Mesenchymal stem cell (in vitro differentiated cells and primary cell): ENCODE measurements around the gene CELSR2.
"Not testable (repeated sequence)": the region's sequence is repeated elsewhere in the genome, so short reads cannot be mapped to it uniquely, and the experiment has no call there.

Experiments
- DNase-seq: peaks from one replicate; pipeline ENCODE4 v3.0.0-alpha.2; 2013
- H2AFZ ChIP-seq: one replicate; pipeline ENCODE4 v1.6.1; 2013; ENCODE audit warnings: low read depth, mild to moderate bottlenecking, control low read depth, inconsistent platforms, low read length, moderate library complexity
- H2AK5ac ChIP-seq: 2 replicates; pipeline ENCODE4 v1.6.1; 2013; ENCODE audit warnings: low read length, moderate library complexity, mild to moderate bottlenecking, inconsistent platforms; ENCODE audit not compliant: severe bottlenecking
- H2BK120ac ChIP-seq: one replicate; pipeline ENCODE4 v1.6.1; 2013; ENCODE audit warnings: low read depth, mild to moderate bottlenecking, inconsistent platforms, low read length, moderate library complexity
- H2BK12ac ChIP-seq, 2 experiments: one replicate each; pipeline ENCODE4 v1.6.1; 2013; ENCODE audit warnings: inconsistent platforms in 2 of 2, low read length in 2 of 2, mild to moderate bottlenecking in 2 of 2, moderate library complexity in 2 of 2, control low read depth in 1 of 2
- H2BK15ac ChIP-seq: one replicate; pipeline ENCODE4 v1.6.1; 2013; ENCODE audit warnings: mild to moderate bottlenecking, low read depth, inconsistent platforms; ENCODE audit not compliant: poor library complexity, severe bottlenecking
- H2BK5ac ChIP-seq: 2 replicates; pipeline ENCODE4 v1.6.1; 2013; ENCODE audit warnings: low read depth, mild to moderate bottlenecking, low read length, control low read depth, inconsistent platforms; ENCODE audit not compliant: poor library complexity, severe bottlenecking
- H3K14ac ChIP-seq, 2 experiments: one replicate each; pipeline ENCODE4 v1.6.1; 2013; ENCODE audit warnings: inconsistent platforms in 2 of 2, low read length in 2 of 2, control low read depth in 1 of 2, mild to moderate bottlenecking in 1 of 2, moderate library complexity in 1 of 2
- H3K18ac ChIP-seq, 2 experiments: one replicate each; pipeline ENCODE4 v1.6.1; 2013; ENCODE audit warnings: inconsistent platforms in 2 of 2, low read length in 2 of 2, control low read depth in 1 of 2, low read depth in 1 of 2, mild to moderate bottlenecking in 1 of 2
- H3K23ac ChIP-seq, 2 experiments: one replicate each; pipeline ENCODE4 v1.6.1; 2013; ENCODE audit warnings: inconsistent platforms in 2 of 2, low read length in 2 of 2, mild to moderate bottlenecking in 2 of 2, moderate library complexity in 2 of 2, control low read depth in 1 of 2
- H3K27ac ChIP-seq: 2 replicates; pipeline ENCODE4 v1.5.1; 2013; ENCODE audit warnings: mild to moderate bottlenecking, moderate library complexity, low read length, control low read depth, inconsistent platforms; ENCODE audit not compliant: poor library complexity, severe bottlenecking
- H3K27me3 ChIP-seq, 2 experiments: 2 replicates each; pipeline versions ENCODE4 v1.6.1 to v1.7.0; 2013; ENCODE audit warnings: low read length in 2 of 2, mild to moderate bottlenecking in 2 of 2, moderate library complexity in 2 of 2, control low read depth in 1 of 2, inconsistent platforms in 1 of 2; ENCODE audit not compliant: control insufficient read depth in 1 of 2, insufficient read depth in 1 of 2
- H3K36me3 ChIP-seq, 2 experiments: 2 replicates each; pipeline versions ENCODE4 v1.6.1 to v1.7.0; 2013; ENCODE audit warnings: low read length in 2 of 2, control low read depth in 1 of 2, inconsistent platforms in 1 of 2, low read depth in 1 of 2, mild to moderate bottlenecking in 1 of 2; ENCODE audit not compliant: insufficient read depth in 2 of 2, control insufficient read depth in 1 of 2
- H3K4ac ChIP-seq, 2 experiments: one replicate each; pipeline ENCODE4 v1.6.1; 2013; ENCODE audit warnings: inconsistent platforms in 2 of 2, low read length in 2 of 2, mild to moderate bottlenecking in 2 of 2, moderate library complexity in 2 of 2, control low read depth in 1 of 2, low read depth in 1 of 2
- H3K4me1 ChIP-seq: 2 replicates; pipeline ENCODE4 v1.6.1; 2013; ENCODE audit warnings: low read depth, low read length, control low read depth; ENCODE audit not compliant: control insufficient read depth, insufficient read depth
- H3K4me2 ChIP-seq: 2 replicates; pipeline ENCODE4 v1.6.1; 2013; ENCODE audit warnings: low read length, mild to moderate bottlenecking, inconsistent platforms; ENCODE audit not compliant: poor library complexity, severe bottlenecking
- H3K4me3 ChIP-seq, 2 experiments: 2 replicates each; pipeline versions ENCODE4 v1.5.1 to v1.7.0; 2013; ENCODE audit warnings: low read length in 2 of 2, mild to moderate bottlenecking in 2 of 2, control low read depth in 1 of 2, low read depth in 1 of 2; ENCODE audit not compliant: insufficient read depth in 1 of 2
- H3K79me1 ChIP-seq: replicated peaks from 2 replicates; pipeline ENCODE4 v1.6.1; 2013; ENCODE audit warnings: mild to moderate bottlenecking, control low read depth, low read length, inconsistent platforms; ENCODE audit not compliant: poor library complexity, severe bottlenecking
- H3K9ac ChIP-seq: 2 replicates; pipeline ENCODE4 v1.7.0; 2013; ENCODE audit warnings: mild to moderate bottlenecking, low read length, moderate library complexity
- H3K9me3 ChIP-seq: 2 replicates; pipeline ENCODE4 v1.7.0; 2013; ENCODE audit warnings: mild to moderate bottlenecking, low read length; ENCODE audit not compliant: control insufficient read depth
- H4K8ac ChIP-seq: one replicate; pipeline ENCODE4 v1.6.1; 2013; ENCODE audit warnings: inconsistent platforms, mild to moderate bottlenecking, low read length, moderate library complexity
- H4K91ac ChIP-seq: one replicate; pipeline ENCODE4 v1.6.1; 2013; ENCODE audit warnings: mild to moderate bottlenecking, low read length, inconsistent platforms
- WGBS: methylation state at CpG from one replicate; pipeline ENCODE4 v1.1.7; 2013; ENCODE audit warnings: mixed read lengths; 5-methylcytosine and 5-hydroxymethylcytosine counted together

CELSR2 gene

DNA sequence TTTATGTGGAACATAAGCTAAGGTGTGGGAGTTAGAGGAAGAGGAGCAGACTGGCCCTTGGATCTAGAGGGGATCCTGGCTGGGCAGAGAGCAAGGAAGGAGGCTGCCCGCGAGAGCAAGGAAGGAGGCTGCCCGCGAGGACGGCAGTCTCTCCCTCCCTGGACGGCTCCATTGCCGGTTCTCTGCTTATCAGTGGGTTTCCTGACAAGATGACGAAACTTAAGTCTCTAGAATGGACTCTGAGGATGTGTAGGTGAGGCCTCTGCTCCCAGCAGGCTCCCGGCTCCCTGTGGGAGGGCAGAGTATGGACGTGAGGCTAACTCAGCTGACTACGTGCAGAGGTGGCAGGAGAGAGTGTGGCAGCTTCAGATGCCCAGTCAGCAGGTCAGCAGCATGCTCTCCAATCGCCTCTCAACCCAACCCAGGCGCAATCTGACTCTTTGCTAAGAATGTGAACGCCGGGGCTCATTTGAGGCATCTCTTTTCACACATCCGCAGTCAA, 51.4 kb downstream of the CELSR2 start:
- H3K36me3 ChIP-seq: no peaks in the 10 kb centered on the region
- H2BK15ac ChIP-seq: no peak overlapping the region
- H3K23ac ChIP-seq: no peak overlapping the region
- H3K4me3 ChIP-seq: no peak overlapping the region
- H4K91ac ChIP-seq: peak overlapping the region; percentile 25
- H3K4me2 ChIP-seq: no peak overlapping the region
- no peak overlapping the region for H3K27ac ChIP-seq
- peak overlapping the region; percentile 1 to 38 for H2BK12ac ChIP-seq
- peaks cover 0 to 17% of the 10 kb centered on the region in 2 experiments for H3K27me3 ChIP-seq
- no peak overlapping the region for H4K8ac ChIP-seq
- H3K14ac ChIP-seq: no peak overlapping the region
- no peak overlapping the region for H2AFZ ChIP-seq
- 89% methylated on average over 16 of the region's 16 CpGs for WGBS
- no peak overlapping the region for H3K4ac ChIP-seq
- H2BK120ac ChIP-seq: no peak overlapping the region
- no peaks in the 10 kb centered on the region for H3K79me1 ChIP-seq
- H3K9ac ChIP-seq: no peak overlapping the region
- H3K9me3 ChIP-seq: no peaks in the 10 kb centered on the region
- H2AK5ac ChIP-seq: peak overlapping the region; percentile 49
- DNase-seq: no peak
- peak overlapping the region; percentile 5 to 19 for H3K18ac ChIP-seq
- H3K4me1 ChIP-seq: peaks cover 17% of the 10 kb centered on the region
- H2BK5ac ChIP-seq: no peak overlapping the region

GRCh38 chr1:109301874-109302273, 52.5 kb downstream of the CELSR2 start:
- H4K8ac ChIP-seq: no peak overlapping the region
- H2BK120ac ChIP-seq: no peak overlapping the region
- H3K9me3 ChIP-seq: no peaks in the 10 kb centered on the region
- H2AFZ ChIP-seq: no peak overlapping the region
- H3K4me3 ChIP-seq: no peak overlapping the region
- no peak overlapping the region for H3K9ac ChIP-seq
- H2BK15ac ChIP-seq: no peak overlapping the region
- H3K27ac ChIP-seq: no peak overlapping the region
- H3K4ac ChIP-seq: no peak overlapping the region
- no peak overlapping the region for H3K4me2 ChIP-seq
- 91% methylated on average over 5 of the region's 5 CpGs for WGBS
- no peak overlapping the region for H2AK5ac ChIP-seq
- H3K23ac ChIP-seq: no peak overlapping the region
- peaks cover 0 to 2% of the 10 kb centered on the region in 2 experiments for H3K36me3 ChIP-seq
- H2BK5ac ChIP-seq: no peak overlapping the region
- H4K91ac ChIP-seq: no peak overlapping the region
- H2BK12ac ChIP-seq: peak overlapping the region in 1 of 2 experiments; percentile 3
- H3K4me1 ChIP-seq: peaks cover 14% of the 10 kb centered on the region
- H3K18ac ChIP-seq: peak overlapping the region in 1 of 2 experiments; percentile 28
- no peak for DNase-seq
- H3K14ac ChIP-seq: peak overlapping the region in 1 of 2 experiments; percentile 18
- H3K79me1 ChIP-seq: no peaks in the 10 kb centered on the region
- H3K27me3 ChIP-seq: peaks cover 0 to 17% of the 10 kb centered on the region in 2 experiments

DNA sequence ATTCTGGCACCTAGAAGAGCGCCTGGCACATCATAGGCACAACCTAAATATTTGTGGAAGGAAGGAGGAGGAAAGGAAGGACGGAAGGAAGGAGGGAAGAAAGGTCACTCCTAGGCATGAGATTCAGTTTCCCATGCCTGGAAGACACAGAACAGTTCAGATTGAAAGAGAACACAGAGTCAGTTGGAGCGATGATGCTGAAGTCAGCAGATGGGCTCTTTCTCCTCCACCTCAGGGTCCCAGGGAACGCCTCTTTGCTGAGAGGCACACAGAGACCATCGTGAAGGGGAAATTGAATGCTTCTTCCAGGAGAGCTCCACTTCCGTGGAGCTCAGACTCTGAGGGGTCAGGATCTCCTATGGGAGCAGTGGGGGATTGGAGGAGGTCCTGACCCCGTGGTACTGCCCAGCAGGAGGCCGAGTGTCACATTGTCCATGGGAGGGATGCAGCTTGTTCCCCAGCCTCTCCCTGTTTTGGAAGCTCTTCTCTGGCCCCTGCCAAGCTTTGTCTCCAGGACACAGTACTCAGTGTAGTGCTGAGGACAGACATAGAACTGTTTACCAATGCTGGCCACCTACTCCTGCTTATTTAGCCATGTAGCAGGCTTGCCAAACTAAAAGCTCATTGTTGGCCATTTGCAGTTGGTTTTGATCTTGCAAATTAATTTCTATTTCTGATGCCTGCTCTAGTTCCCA, 55.0 kb downstream of the CELSR2 start:
- Histone ChIP-seq H2AK5ac (no peak overlapping the region), H3K27ac (no peak overlapping the region), H3K4me2 (no peak overlapping the region), H3K9ac (no peak overlapping the region), H3K14ac (no peak overlapping the region), H2BK15ac (no peak overlapping the region), H2BK5ac (no peak overlapping the region), H3K79me1 (no peaks in the 10 kb centered on the region), H3K27me3 (peaks cover 0 to 21% of the 10 kb centered on the region in 2 experiments), H2AFZ (no peak overlapping the region), H3K23ac (no peak overlapping the region), H3K4me1 (peaks cover 8% of the 10 kb centered on the region), H4K91ac (no peak overlapping the region), H2BK12ac (no peak overlapping the region), H2BK120ac (no peak overlapping the region), H3K4ac (no peak overlapping the region), H3K18ac (no peak overlapping the region), H4K8ac (no peak overlapping the region), H3K9me3 (no peaks in the 10 kb centered on the region), H3K4me3 (no peak overlapping the region), H3K36me3 (peaks cover 0 to 7% of the 10 kb centered on the region in 2 experiments)
- DNase-seq: no peak
- WGBS: 80% methylated on average over 8 of the region's 8 CpGs

GRCh38 chr1:109305991-109306390, 56.7 kb downstream of the CELSR2 start:
- H4K91ac ChIP-seq, H2BK12ac ChIP-seq, H3K4me2 ChIP-seq, H2BK5ac ChIP-seq, H4K8ac ChIP-seq, H3K79me1 ChIP-seq, H3K27ac ChIP-seq, H2AFZ ChIP-seq, H3K4me3 ChIP-seq, H3K18ac ChIP-seq, H2BK120ac ChIP-seq, DNase-seq, H3K36me3 ChIP-seq, H3K4me1 ChIP-seq, H2BK15ac ChIP-seq, H2AK5ac ChIP-seq, H3K23ac ChIP-seq, H3K4ac ChIP-seq, H3K9ac ChIP-seq, H3K9me3 ChIP-seq: not testable (repeated sequence)
- 39% methylated on average over 9 of the region's 10 CpGs for WGBS
- peak overlapping the region in 1 of 2 experiments; percentile 49 for H3K14ac ChIP-seq
- peaks cover 0 to 21% of the 10 kb centered on the region in 2 experiments for H3K27me3 ChIP-seq
